Endothelial cell of umbilical vein (primary cell): ENCODE measurements around the gene BRCA1. TPM values are rescaled to one million over a fixed set of nuclear protein-coding genes. Genes with fewer than 3 reads are reported as not detected.

Source experiments
- BruUV-seq: library from RNA; stranded (reverse); fragments of 400-500 nt; replicated peaks from 2 replicates; lab custom pipeline; 2021; lab: Mats Ljungman, UMichigan
- CTCF ChIA-PET: fragments of 300-600, 350-600 bp; sonication (Branson Sonifier 250); formaldehyde crosslinking; loops from one replicate; lab custom pipeline; 2021; ENCODE audit warnings: antibody characterized with exemption, inconsistent platforms; lab: Charles Lee
- POLR2A ChIA-PET: fragments of 300-600, 350-600 bp; sonication (Branson Sonifier 250); formaldehyde crosslinking; loops from one replicate; lab custom pipeline; 2021; ENCODE audit warnings: antibody characterized with exemption, inconsistent platforms; lab: Charles Lee
- DNase-seq: peaks from one replicate; pipeline ENCODE4 v3.0.0-alpha.2; 2011; ENCODE audit warnings: low read depth, low spot score
- FAIRE-seq: peaks from 2 replicates; lab custom pipeline; 2011; peaks lifted over from hg19 to GRCh38; lab: Jason Lieb, UNC
- H2AFZ ChIP-seq: 2 replicates; pipeline ENCODE4 v1.6.0; 2012; ENCODE audit warnings: low read depth, low read length, control low read depth, inconsistent platforms
- H3K27ac ChIP-seq: 2 replicates; pipeline ENCODE4 v1.5.1; 2011; ENCODE audit warnings: low read depth, mild to moderate bottlenecking, control low read depth, low read length, moderate library complexity; ENCODE audit not compliant: insufficient read depth
- H3K27me3 ChIP-seq, 2 experiments: 2 replicates each; pipeline versions ENCODE4 v1.6.0 to v1.6.1; 2011; ENCODE audit warnings: low read length in 2 of 2, mixed read lengths in 1 of 2; ENCODE audit not compliant: control insufficient read depth in 2 of 2, insufficient read depth in 2 of 2
- H3K36me3 ChIP-seq, 2 experiments: 2 replicates in 1 of 2; 3 replicates in 1 of 2; pipeline ENCODE4 v1.5.1; 2011; ENCODE audit warnings: low read length in 2 of 2, mild to moderate bottlenecking in 1 of 2, moderate library complexity in 1 of 2; ENCODE audit not compliant: control insufficient read depth in 2 of 2, insufficient read depth in 2 of 2; ENCODE audit errors: extremely low read depth in 1 of 2
- H3K4me1 ChIP-seq: 3 replicates; pipeline ENCODE4 v1.5.1; 2011; ENCODE audit warnings: mild to moderate bottlenecking, low read length; ENCODE audit not compliant: control insufficient read depth, insufficient read depth; ENCODE audit errors: extremely low read depth
- H3K4me2 ChIP-seq: 2 replicates; pipeline ENCODE4 v1.6.1; 2011; ENCODE audit warnings: low read length, control low read depth, mixed read lengths; ENCODE audit not compliant: insufficient read depth
- H3K4me3 ChIP-seq, 3 experiments: fragments of 200-600 bp in 1 of 3; sonication (generic), shearing (Covaris generic) in 1 of 3; replicated peaks in 1 of 3; 2 replicates each; pipeline ENCODE4 v1.5.1; 2011 to 2016; ENCODE audit warnings: control low read depth in 3 of 3, low read length in 3 of 3, mild to moderate bottlenecking in 2 of 3, inconsistent platforms in 1 of 3, low read depth in 1 of 3, moderate library complexity in 1 of 3; ENCODE audit not compliant: insufficient read depth in 1 of 3
- H3K79me2 ChIP-seq: 2 replicates; pipeline ENCODE4 v1.6.0; 2012; ENCODE audit warnings: low read length, inconsistent platforms; ENCODE audit not compliant: control insufficient read depth, insufficient read depth
- H3K9ac ChIP-seq: replicated peaks from 2 replicates; pipeline ENCODE3; 2011; ENCODE audit warnings: low read length, control low read depth; ENCODE audit not compliant: insufficient read depth; ENCODE audit errors: extremely low read depth
- H3K9me1 ChIP-seq: replicated peaks from 3 replicates; pipeline ENCODE4 v1.6.0; 2011; ENCODE audit warnings: mild to moderate bottlenecking, low read length; ENCODE audit not compliant: control insufficient read depth, insufficient read depth; ENCODE audit errors: extremely low read depth
- H3K9me3 ChIP-seq: replicated peaks from 2 replicates; pipeline ENCODE4 v1.5.1; 2012; ENCODE audit warnings: low read length, inconsistent platforms; ENCODE audit not compliant: control insufficient read depth, insufficient read depth
- H4K20me1 ChIP-seq: replicated peaks from 2 replicates; pipeline ENCODE3; 2011; ENCODE audit warnings: mild to moderate bottlenecking, low read length; ENCODE audit not compliant: control insufficient read depth, insufficient read depth; ENCODE audit errors: extremely low read depth
- CTCF ChIP-seq, 2 donors: IDR thresholded peaks; 1 replicate in 1 of 2; 2 replicates in 1 of 2; pipeline ENCODE4 v1.5.1; 2011; ENCODE audit warnings: low read length in 2 of 2, mild to moderate bottlenecking in 2 of 2, moderate library complexity in 2 of 2, control low read depth in 1 of 2, inconsistent platforms in 1 of 2, low read depth in 1 of 2; ENCODE audit not compliant: insufficient read depth in 1 of 2; ENCODE audit errors: extremely low read depth in 1 of 2
- EZH2 ChIP-seq: IDR thresholded peaks from 2 replicates; pipeline ENCODE4 v1.6.1; 2012; ENCODE audit warnings: borderline replicate concordance, low read depth, mild to moderate bottlenecking, moderate library complexity, low read length, inconsistent platforms; ENCODE audit not compliant: severe bottlenecking
- FOS ChIP-seq: IDR thresholded peaks from 2 replicates; pipeline ENCODE4 v1.6.1; 2011; ENCODE audit warnings: mild to moderate bottlenecking, low read length, moderate library complexity, borderline replicate concordance; ENCODE audit not compliant: insufficient read depth
- GATA2 ChIP-seq: IDR thresholded peaks from 2 replicates; pipeline ENCODE4 v1.7.0; 2011; ENCODE audit warnings: low read depth, mild to moderate bottlenecking, moderate library complexity, mixed read lengths, low read length; ENCODE audit not compliant: insufficient read length, insufficient read depth
- JUN ChIP-seq: IDR thresholded peaks from 2 replicates; pipeline ENCODE4 v1.6.1; 2011; ENCODE audit warnings: borderline replicate concordance, low read depth; ENCODE audit not compliant: insufficient read length, insufficient read depth
- MAX ChIP-seq: IDR thresholded peaks from 2 replicates; pipeline ENCODE4 v1.6.1; 2011; ENCODE audit not compliant: insufficient read depth, insufficient read length
- MYC ChIP-seq: IDR thresholded peaks from one replicate; pipeline ENCODE4 v1.6.1; 2011; ENCODE audit warnings: mild to moderate bottlenecking, low read depth, low read length
- POLR2A ChIP-seq: IDR thresholded peaks from 2 replicates; pipeline ENCODE4 v1.6.1; 2012; ENCODE audit warnings: low read depth, mild to moderate bottlenecking, control low read depth, low read length
- POLR2AphosphoS5 ChIP-seq: IDR thresholded peaks from 2 replicates; pipeline ENCODE4 v1.6.1; 2012; ENCODE audit warnings: low read depth, mild to moderate bottlenecking, control low read depth, low read length, moderate library complexity; ENCODE audit not compliant: insufficient read depth
- dilution Hi-C: fragments of 300-500 bp; cut with MboI; formaldehyde crosslinking; loops from one replicate; pipeline ENCODE4 v1.15.0; 2019; ENCODE audit warnings: low sequenced_read_pairs; ENCODE audit not compliant: extremely low pct_ligation_motif_present
- intact Hi-C: fragments of 100-400 bp; cut with micrococcal nuclease; formaldehyde crosslinking; loops from one replicate; pipeline ENCODE4 v1.10.0; 2022
- polyA plus RNA-seq, 4 experiments: library from polyadenylated mRNA; depleted of rRNA in 3 of 4; stranded (reverse) in 3 of 4; unstranded in 1 of 4; fragments of >200 nt; gene quantifications; 2 replicates each; pipeline versions ENCODE4 v1.2.1 to v1.2.3, GENCODE V29; 2011 to 2012; ENCODE audit warnings: missing spikeins in 1 of 4
- total RNA-seq: library from RNA; stranded (reverse); gene quantifications from 2 replicates; pipeline ENCODE4 v1.2.3, GENCODE V29; 2021

The BRCA1 gene
- total and polyA plus RNA-seq, 2 donors (not counting 3 experiments of a cell fraction or from before 2014, with no cell fraction given) = 14.3 to 29.0 TPM

- Histone ChIP-seq H4K20me1 (no peaks in the 10 kb centered on the region), H3K4me2 (no peak overlapping the region), H3K9me1 (no peaks in the 10 kb centered on the region), H3K9ac (no peak overlapping the region), H3K27me3 (no peaks in the 10 kb centered on the region), H3K9me3 (no peaks in the 10 kb centered on the region), H3K79me2 (no peaks in the 10 kb centered on the region), H3K4me1 (no peaks in the 10 kb centered on the region), H3K36me3 (no peaks in the 10 kb centered on the region), H3K27ac (no peak overlapping the region), H3K4me3 (no peak overlapping the region), H2AFZ (no peak overlapping the region)
- TF ChIP-seq POLR2A (no peak), FOS (no peak), MYC (no peak), EZH2 (no peak), JUN (no peak), CTCF (IDR thresholded peaks at IDR 0.05; ENCODE audit: extremely low read depth in 1 of 2, insufficient read depth in 1 of 2, low read depth in 1 of 2, low read length in 2 of 2) (no peak), GATA2 (no peak), POLR2AphosphoS5 (no peak), MAX (no peak)
- ChIA-PET CTCF (no interaction called here), POLR2A (no interaction called here)
- intact Hi-C loops = no loop called here
- no peak for DNase-seq
- BruUV-seq = no TSS peak
- dilution Hi-C loops = no loop called here
- no peak for FAIRE-seq
These were observed 84.5 kb downstream of the BRCA1 start for GRCh38 chr17:43040655-43041054.
